Fibroblast of the conjunctiva (primary cell): Measurements from ENCODE around the gene POLR1A.

ENCODE experiments used
- DNase-seq: peaks from one replicate; pipeline ENCODE4 v3.0.0-alpha.2; 2010; ENCODE audit warnings: low read depth

Gene POLR1A

GRCh38 chr2:86097114-86097896 is 8.4 kb downstream of the POLR1A start:
- DNase-seq = no peak

- no peak for DNase-seq
Observed at GRCh38 chr2:86094229-86094628, 11.5 kb downstream of the POLR1A start.

- DNase-seq = no peak
Observed at GRCh38 chr2:86087936-86088850, 17.5 kb downstream of the POLR1A start.

- DNase-seq = no peak
Observed at GRCh38 chr2:86082756-86083155, 22.9 kb downstream of the POLR1A start.

- DNase-seq = no peak
Observed at GRCh38 chr2:86081724-86082123, 24.0 kb downstream of the POLR1A start.

DNA sequence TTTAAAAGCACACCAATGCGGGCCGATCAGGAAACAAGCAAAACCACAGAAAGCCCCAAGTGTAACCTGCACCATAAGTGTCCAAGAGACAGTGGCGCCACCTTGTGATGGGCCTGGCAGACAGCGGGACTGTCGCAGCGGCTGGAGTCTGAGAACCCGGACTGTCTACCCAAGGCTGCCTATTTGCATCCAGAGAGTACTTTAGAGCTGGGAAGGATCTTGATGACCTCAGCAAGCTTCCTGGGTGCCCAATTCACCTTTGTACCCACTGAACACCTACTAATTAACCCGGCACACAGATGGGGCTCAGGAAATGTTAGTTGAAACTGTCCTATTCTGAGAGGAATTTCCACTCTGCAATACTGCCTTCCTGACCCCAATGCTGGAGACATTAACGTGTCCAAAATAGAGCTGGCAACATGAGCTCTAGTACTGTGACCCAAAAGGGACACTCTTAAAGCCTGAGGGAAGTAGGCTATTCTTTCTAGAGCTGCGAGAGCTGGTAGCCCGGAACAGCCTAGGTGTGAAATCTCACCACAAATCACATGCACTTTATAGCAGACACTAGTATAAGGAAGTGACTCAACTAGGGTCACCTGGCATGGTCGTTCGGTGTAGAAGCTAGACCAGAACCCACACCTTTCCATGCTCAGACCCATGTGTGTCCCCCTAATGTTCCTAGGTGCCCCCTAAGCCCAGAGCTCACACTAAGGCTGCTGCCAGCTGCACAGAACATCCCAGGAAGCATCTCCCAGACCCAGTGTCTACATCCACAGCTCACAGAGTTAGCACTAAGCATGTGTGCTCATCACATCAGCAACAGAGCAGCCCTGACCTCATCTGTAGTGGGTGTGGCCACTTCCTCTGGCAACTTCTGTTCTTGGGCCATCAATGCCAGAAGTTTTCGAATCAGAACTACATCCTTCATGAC is 25.4 kb downstream of the POLR1A start:
- peak; percentile 56 for DNase-seq

GRCh38 chr2:86078774-86079545 is 26.7 kb downstream of the POLR1A start:
- DNase-seq = no peak

- no peak for DNase-seq
Observed at GRCh38 chr2:86075886-86076285, 29.8 kb downstream of the POLR1A start.

DNA sequence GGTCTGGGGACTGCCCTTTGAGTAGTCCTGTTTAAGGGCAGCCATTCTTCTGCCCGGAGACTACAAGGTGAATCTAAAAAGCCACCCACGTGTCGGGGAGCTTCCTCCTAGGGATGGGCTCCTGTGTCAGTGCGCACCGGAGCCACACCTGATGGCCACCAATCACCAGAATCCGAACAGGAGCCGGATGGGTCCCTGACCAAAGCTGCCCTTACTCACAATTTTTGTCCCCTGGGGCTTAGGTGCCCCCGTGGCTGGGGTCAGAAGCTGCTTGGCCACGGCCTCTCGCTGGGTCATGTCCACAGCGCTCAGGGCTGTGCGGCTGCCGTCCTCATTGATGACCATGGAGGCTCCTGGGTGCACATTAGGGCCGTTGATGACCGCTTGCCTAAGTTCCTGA is 30.9 kb downstream of the POLR1A start:
- DNase-seq = no peak

DNA sequence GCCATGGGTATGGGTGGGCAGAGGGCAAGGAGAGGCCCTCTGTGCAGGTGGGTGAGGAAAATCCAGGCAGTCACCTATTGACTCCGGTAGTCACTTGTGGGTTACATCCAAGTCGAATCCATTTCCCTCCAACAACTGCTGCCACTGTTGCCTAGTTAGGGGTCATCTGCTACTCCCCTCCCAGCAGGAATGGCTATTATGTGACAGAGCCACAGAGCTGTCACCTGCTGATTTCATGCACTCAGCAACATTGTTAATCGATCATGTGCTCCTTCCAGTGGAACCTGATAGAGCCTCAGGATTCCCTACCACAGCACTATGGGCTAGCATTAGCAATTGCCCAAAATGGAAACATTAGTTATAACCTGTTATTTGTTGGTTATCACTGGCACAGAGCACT is 31.4 kb downstream of the POLR1A start:
- no peak for DNase-seq

- DNase-seq = no peak
Observed at GRCh38 chr2:86073225-86073624, 32.5 kb downstream of the POLR1A start.

DNA sequence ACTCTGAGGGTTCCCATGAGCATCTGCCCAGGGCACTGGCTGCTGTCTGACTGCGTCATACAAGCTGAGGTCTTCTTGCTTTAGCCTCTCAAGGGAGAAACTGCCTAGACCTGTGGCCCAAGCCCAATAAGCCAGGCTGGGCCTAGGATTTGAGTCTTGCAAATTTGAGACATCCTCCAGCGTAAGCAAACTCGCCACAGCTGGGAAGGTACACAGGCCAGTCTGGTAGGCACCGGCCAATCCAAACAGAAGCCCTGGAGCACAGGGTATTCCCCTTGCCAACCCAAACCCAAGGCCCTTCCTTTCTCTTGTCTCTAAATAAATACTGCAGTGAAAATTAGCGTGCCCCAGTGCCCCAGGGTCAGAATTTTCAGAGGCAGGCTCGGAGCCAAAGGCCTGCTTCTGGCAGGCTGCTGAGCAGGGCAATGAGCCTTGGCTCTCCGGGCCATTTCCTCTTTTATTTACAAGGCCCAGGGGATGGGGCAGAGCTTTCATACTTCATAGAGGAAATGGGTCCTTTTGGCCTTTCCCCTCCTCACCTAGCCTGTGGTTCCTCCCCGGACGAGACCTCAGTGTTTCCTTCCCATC is 33.3 kb downstream of the POLR1A start:
- peak; percentile 83 for DNase-seq

DNA sequence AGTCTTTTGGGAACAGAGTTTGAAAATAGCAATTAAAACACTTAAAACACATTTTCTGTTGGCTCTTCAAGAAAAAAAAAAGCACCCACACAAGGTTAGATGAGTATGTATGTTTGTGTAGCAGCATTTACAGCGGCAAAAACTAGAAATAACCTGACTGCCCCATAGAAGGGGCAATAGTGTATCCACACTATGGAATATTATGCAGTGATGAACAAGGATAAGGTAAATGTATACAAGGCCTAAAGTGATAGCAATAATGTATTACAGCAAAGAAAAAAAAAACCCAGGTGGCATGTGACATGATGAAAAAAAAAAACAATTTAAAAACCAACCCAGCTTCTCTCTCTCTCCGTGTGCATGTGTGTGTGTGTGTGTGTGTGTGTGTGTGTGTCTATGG is 34.8 kb downstream of the POLR1A start:
- no peak for DNase-seq

DNA sequence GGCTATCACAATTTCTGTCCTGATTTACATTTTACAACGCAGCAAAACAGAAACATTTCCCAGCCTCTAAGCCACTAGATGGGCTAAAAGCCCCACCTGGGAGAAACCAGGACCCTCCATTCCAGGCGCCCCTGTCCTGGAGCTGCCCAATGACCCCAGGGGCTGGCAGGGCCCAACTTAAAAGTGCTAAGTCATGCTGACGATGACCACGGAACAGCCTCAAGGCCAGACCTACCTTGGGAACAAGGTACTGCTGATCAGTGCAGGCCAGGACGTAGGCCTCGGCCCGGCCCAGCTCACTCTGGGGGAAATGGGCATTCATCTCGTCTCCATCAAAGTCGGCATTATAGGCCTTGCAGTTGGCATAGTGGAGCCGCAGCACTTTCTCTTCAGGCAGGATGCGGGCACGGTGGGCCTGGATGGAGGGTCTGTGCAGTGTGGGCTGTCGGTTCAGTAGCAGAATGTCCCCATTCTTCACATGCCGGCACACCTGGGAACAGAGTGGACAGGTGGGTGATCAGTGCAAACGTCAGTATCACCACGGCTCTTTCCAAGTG is 35.8 kb downstream of the POLR1A start:
- DNase-seq = no peak

- DNase-seq = no peak
Observed at GRCh38 chr2:86069091-86069685, 36.5 kb downstream of the POLR1A start.

DNA sequence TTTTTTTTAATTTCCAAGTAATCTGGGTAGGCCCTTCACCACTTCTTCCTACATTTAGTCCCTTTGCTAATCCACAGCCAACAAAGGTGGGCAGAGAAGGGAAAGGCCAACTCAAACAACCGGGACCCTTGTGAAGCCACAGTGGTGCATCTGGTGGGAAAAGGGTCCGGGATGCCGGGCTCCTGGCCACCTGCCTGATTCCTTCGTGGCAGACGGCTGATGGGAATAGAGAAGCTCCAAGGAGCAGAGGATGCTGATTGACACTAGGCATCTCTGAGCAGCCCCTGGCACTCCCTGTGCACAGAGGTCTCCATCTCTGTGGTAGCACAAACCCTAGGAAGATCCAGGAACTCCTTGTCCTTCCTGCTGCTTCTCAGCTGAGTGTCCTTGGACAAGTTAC is 37.0 kb downstream of the POLR1A start:
- no peak for DNase-seq

- DNase-seq = no peak
Observed at GRCh38 chr2:86068136-86068588, 37.5 kb downstream of the POLR1A start.

- DNase-seq = no peak
Observed at GRCh38 chr2:86066915-86067314, 38.8 kb downstream of the POLR1A start.

GRCh38 chr2:86066007-86066578 is 39.6 kb downstream of the POLR1A start:
- no peak for DNase-seq

GRCh38 chr2:86065512-86065911 is 40.2 kb downstream of the POLR1A start:
- DNase-seq = peak; percentile 65
